Natural killer cell (primary cell): Measurements from ENCODE around the gene ASIC3. TPM values are rescaled to one million over a fixed set of nuclear protein-coding genes. Genes with fewer than 3 reads are reported as not detected.

ENCODE experiments used
- ATAC-seq, 3 donors: fragments of 150-1000 bp in 2 of 3; fragments of 200-7000 bp in 1 of 3; cut with Tn5 transposase; 1 replicate in 1 of 3; 2 replicates in 2 of 3; pipeline ENCODE4 v1.10.0; 2021; ENCODE audit warnings: mild to moderate bottlenecking in 2 of 3, moderate library complexity in 2 of 3
- DNase-seq, 2 donors: peaks; one replicate each; pipeline versions ENCODE4 v3.0.0 to v3.0.0-alpha.2; 2013 to 2021; ENCODE audit warnings: mixed read lengths in 1 of 2
- H3K27ac ChIP-seq: one replicate; pipeline ENCODE4 v1.5.1; 2013; ENCODE audit warnings: mild to moderate bottlenecking, low read length
- H3K27me3 ChIP-seq: one replicate; pipeline ENCODE4 v1.6.1; 2013; ENCODE audit warnings: low read length; ENCODE audit not compliant: control insufficient read depth, insufficient read depth
- H3K36me3 ChIP-seq: one replicate; pipeline ENCODE4 v1.6.1; 2013; ENCODE audit warnings: low read length; ENCODE audit not compliant: control insufficient read depth, insufficient read depth
- H3K4me1 ChIP-seq: one replicate; pipeline ENCODE4 v1.6.1; 2013; ENCODE audit warnings: low read length; ENCODE audit not compliant: control insufficient read depth, insufficient read depth
- H3K4me3 ChIP-seq: one replicate; pipeline ENCODE4 v1.5.1; 2013; ENCODE audit warnings: low read length
- H3K9me3 ChIP-seq: one replicate; pipeline ENCODE4 v1.6.1; 2013; ENCODE audit warnings: low read length; ENCODE audit not compliant: control insufficient read depth, insufficient read depth
- H3K27ac Mint-ChIP-seq, 2 donors: one replicate each; pipeline ENCODE4 v1.8.0; 2022; ENCODE audit warnings: mild to moderate bottlenecking in 2 of 2, mixed read lengths in 2 of 2, moderate library complexity in 1 of 2
- H3K27me3 Mint-ChIP-seq, 2 donors: one replicate each; pipeline ENCODE4 v1.8.0; 2022; ENCODE audit warnings: low read depth in 2 of 2, mixed read lengths in 2 of 2
- H3K36me3 Mint-ChIP-seq: one replicate; pipeline ENCODE4 v1.8.0; 2022; ENCODE audit warnings: mixed read lengths
- H3K4me1 Mint-ChIP-seq, 2 donors: one replicate each; pipeline ENCODE4 v1.8.0; 2022; ENCODE audit warnings: mixed read lengths in 2 of 2
- H3K4me3 Mint-ChIP-seq: one replicate; pipeline ENCODE4 v1.8.0; 2022; ENCODE audit warnings: mild to moderate bottlenecking, moderate library complexity, mixed read lengths
- H3K9me3 Mint-ChIP-seq, 2 donors: one replicate each; pipeline ENCODE4 v1.8.0; 2022; ENCODE audit warnings: mixed read lengths in 2 of 2
- CTCF ChIP-seq: fragments of 200-600 bp; IDR thresholded peaks from one replicate; pipeline ENCODE4 v1.8.0; 2022; ENCODE audit warnings: antibody characterized with exemption
- WGBS: methylation state at CpG from one replicate; pipeline ENCODE4 v1.1.7; 2013; ENCODE audit warnings: missing lambda C conversion rate; ENCODE audit not compliant: insufficient coverage; 5-methylcytosine and 5-hydroxymethylcytosine counted together
- intact Hi-C: fragments of 100-400 bp; cut with micrococcal nuclease; formaldehyde crosslinking; loops from one replicate; pipeline ENCODE4 v1.14.2; 2022
- total RNA-seq, 4 donors: library from RNA; stranded (reverse); fragments of 120-200 nt in 1 of 4; gene quantifications; one replicate each; pipeline versions ENCODE4 v1.2.3 to v1.2.4, GENCODE V29; 2013 to 2022

ASIC3 gene
- total RNA-seq, 3 donors from 2014 or later (not counting 1 experiment from before 2014, with no cell fraction given), result 5.7 to 7.9 (median 5.9) TPM

- Histone ChIP-seq H3K4me3 (no peak overlapping the region), H3K9me3 (no peaks in the 10 kb centered on the region), H3K27me3 (no peaks in the 10 kb centered on the region), H3K4me1 (no peaks in the 10 kb centered on the region), H3K36me3 (peaks cover 23% of the 10 kb centered on the region), H3K27ac (no peak overlapping the region)
- 96% methylated on average over 17 of the region's 17 CpGs for WGBS
- no peak for DNase-seq
- no peak for ATAC-seq
- H3K27ac Mint-ChIP-seq, result no peak overlapping the region
- no peak overlapping the region for H3K4me3 Mint-ChIP-seq
- peaks cover 9 to 14% of the 10 kb centered on the region in 2 donors for H3K4me1 Mint-ChIP-seq
- TF ChIP-seq CTCF, result no peak
- intact Hi-C loops, result no loop called here
- H3K9me3 Mint-ChIP-seq, result no peaks in the 10 kb centered on the region
- no peaks in the 10 kb centered on the region for H3K27me3 Mint-ChIP-seq
- no peaks in the 10 kb centered on the region for H3K36me3 Mint-ChIP-seq
These were observed 12.4 kb upstream of the ASIC3 start for GRCh38 chr7:151035902-151036301.

- ATAC-seq (peak; percentile 53 to 69 (median 66)), DNase-seq (peak in 1 of 2 donors; percentile 32)
- Histone ChIP-seq H3K9me3 (no peaks in the 10 kb centered on the region), H3K4me1 (no peaks in the 10 kb centered on the region), H3K4me3 (no peak overlapping the region), H3K36me3 (peaks cover 23% of the 10 kb centered on the region), H3K27ac (no peak overlapping the region), H3K27me3 (no peaks in the 10 kb centered on the region)
- intact Hi-C loops, result no loop called here
- H3K4me1 Mint-ChIP-seq, result peaks cover 9 to 14% of the 10 kb centered on the region in 2 donors
- H3K9me3 Mint-ChIP-seq, result no peaks in the 10 kb centered on the region
- H3K27ac Mint-ChIP-seq, result peak overlapping the region; percentile 26 to 53
- no peak overlapping the region for H3K4me3 Mint-ChIP-seq
- WGBS, result 55% methylated on average over 10 of the region's 12 CpGs
- H3K27me3 Mint-ChIP-seq, result no peaks in the 10 kb centered on the region
- H3K36me3 Mint-ChIP-seq, result no peaks in the 10 kb centered on the region
- no peak for TF ChIP-seq CTCF
These were observed 9.1 kb upstream of the ASIC3 start for GRCh38 chr7:151038951-151039849.

- Histone ChIP-seq H3K27me3 (no peaks in the 10 kb centered on the region), H3K27ac (no peak overlapping the region), H3K4me3 (no peak overlapping the region), H3K36me3 (peaks cover 18% of the 10 kb centered on the region), H3K4me1 (no peaks in the 10 kb centered on the region), H3K9me3 (no peaks in the 10 kb centered on the region)
- Mint-ChIP-seq H3K27me3 (no peaks in the 10 kb centered on the region), H3K4me1 (peaks cover 9 to 14% of the 10 kb centered on the region in 2 donors), H3K9me3 (no peaks in the 10 kb centered on the region), H3K27ac (peak overlapping the region; percentile 26 to 33), H3K4me3 (no peak overlapping the region), H3K36me3 (no peaks in the 10 kb centered on the region)
- ATAC-seq (no peak), DNase-seq (no peak)
- 71% methylated on average over 18 of the region's 18 CpGs for WGBS
- intact Hi-C loops, result no loop called here
- TF ChIP-seq CTCF, result no peak
These were observed 8.3 kb upstream of the ASIC3 start for GRCh38 chr7:151039850-151040548.
